Adrenal gland (tissue), 12 donors: ENCODE data around the gene ERAL1. TPM values are rescaled to one million over a fixed set of nuclear protein-coding genes. Genes with fewer than 3 reads are reported as not detected.

Experiments used
- DNase-seq, 7 donors: peaks; one replicate each; pipeline ENCODE4 v3.0.0-alpha.2; 2019 to 2020
- H3K27ac ChIP-seq, 5 donors: fragments of 200-600 bp; sonication (generic) in 4 of 5; 1 replicate in 3 of 5; 2 replicates in 2 of 5; pipeline versions ENCODE4 v1.5.1 to v1.8.0; 2016 to 2020; ENCODE audit warnings: mild to moderate bottlenecking in 1 of 5
- H3K27me3 ChIP-seq: fragments of 200-600 bp; 2 replicates; pipeline ENCODE4 v1.8.0; 2021
- H3K36me3 ChIP-seq, 2 donors: fragments of 200-600 bp; replicated peaks in 1 of 2; 1 replicate in 1 of 2; 2 replicates in 1 of 2; pipeline versions ENCODE4 v1.5.1 to v1.8.0; 2018 to 2022
- H3K4me1 ChIP-seq, 2 donors: fragments of 200-600 bp; replicated peaks in 1 of 2; 1 replicate in 1 of 2; 2 replicates in 1 of 2; pipeline versions ENCODE4 v1.5.1 to v1.8.0; 2018 to 2021
- H3K4me3 ChIP-seq, 4 donors: fragments of 200-600 bp; sonication (generic) in 3 of 4; one replicate each; pipeline ENCODE4 v1.5.1; 2016 to 2018
- H3K9me3 ChIP-seq, 3 donors: fragments of 200-600 bp; sonication (generic) in 1 of 3; replicated peaks in 1 of 3; 1 replicate in 2 of 3; 2 replicates in 1 of 3; pipeline versions ENCODE4 v1.5.1 to v1.8.0; 2016 to 2021
- CTCF ChIP-seq, 6 experiments: fragments of 450-650 bp in 4 of 6; fragments of 200-600 bp in 2 of 6; sonication (generic) in 1 of 6; IDR thresholded peaks; 1 replicate in 5 of 6; 2 replicates in 1 of 6; pipeline versions ENCODE4 v1.5.1 to v1.8.0; 2016 to 2021; ENCODE audit warnings: antibody characterized with exemption in 6 of 6, mild to moderate bottlenecking in 2 of 6, moderate library complexity in 1 of 6
- POLR2A ChIP-seq, 2 donors: fragments of 450-650 bp; IDR thresholded peaks; one replicate each; pipeline ENCODE4 v1.6.1; 2017; ENCODE audit warnings: antibody characterized with exemption in 2 of 2, mild to moderate bottlenecking in 2 of 2, moderate library complexity in 1 of 2
- WGBS, 4 donors: extraction: QIAGEN DNeasy Blood & Tissue Kit in 2 of 4; methylation state at CpG; one replicate each; pipeline versions ENCODE4 v1.1.5 to v1.1.7; 2013 to 2017; 5-methylcytosine and 5-hydroxymethylcytosine counted together
- intact Hi-C, 2 donors: fragments of 100-400 bp; cut with DNase I; formaldehyde crosslinking; loops; one replicate each; pipeline versions ENCODE4 v1.14.1 to v1.15.0; 2022 to 2023
- polyA plus RNA-seq, 3 donors: library from polyadenylated mRNA; stranded (reverse); fragments of 200-250 nt in 2 of 3; fragments of 350-450 nt in 1 of 3; fragmentation: Illumina TruSeq in 1 of 3; extraction: RNeasy Lipid Tissue Mini Kit (QIAGEN cat#74804) in 1 of 3; gene quantifications; one replicate each; pipeline ENCODE4 v1.2.3, GENCODE V29; 2013 to 2014
- total RNA-seq, 9 donors: library from RNA; depleted of rRNA in 4 of 9; stranded (reverse); fragments of >200 nt in 4 of 9; fragments of 120-200 nt in 1 of 9; fragmentation: NEBNext Ultra II Directional in 1 of 9; extraction: Animal tissue kit (Norgen Biotek cat#: 25700) in 1 of 9; gene quantifications; one replicate each; pipeline versions ENCODE4 v1.1.0 to v1.2.4, GENCODE V29; 2013 to 2023
- donor health status: healthy with polysubstance abuse.
- donor health status: Bipolar disorder and iron deficiency.
- donor health status: DM: yes; HTN: yes; CAD: no.
- donor health status: DM: no; HTN: no; CAD: no.
- donor health status: DM: no; HTN: no; CAD: no.
- donor health status: DM: yes; HTN: yes; CAD: no.

ERAL1 gene
- total and polyA plus RNA-seq, 12 donors, result 42.8 to 80.8 (median 55.1) TPM

GRCh38 chr17:28878981-28879380 lies 24.2 kb downstream of the ERAL1 start:
- intact Hi-C loops, result no loop called here
- Histone ChIP-seq H3K4me1 (no peaks in the 10 kb centered on the region), H3K36me3 (peaks cover 0 to 51% of the 10 kb centered on the region in 2 donors), H3K4me3 (no peak overlapping the region), H3K9me3 (no peaks in the 10 kb centered on the region), H3K27me3 (no peaks in the 10 kb centered on the region), H3K27ac (no peak overlapping the region)
- no peak for TF ChIP-seq POLR2A (IDR thresholded peaks at IDR 0.05)
- peak in 3 of 6 experiments; percentile 19 to 22 (median 21) for TF ChIP-seq CTCF (IDR thresholded peaks at IDR 0.05)
- DNase-seq, result peak in 1 of 7 donors; percentile 10
- WGBS, 4 donors, result 70 to 87% (median 86%) methylated on average over 2 to 4 of the region's 4 CpGs

DNA sequence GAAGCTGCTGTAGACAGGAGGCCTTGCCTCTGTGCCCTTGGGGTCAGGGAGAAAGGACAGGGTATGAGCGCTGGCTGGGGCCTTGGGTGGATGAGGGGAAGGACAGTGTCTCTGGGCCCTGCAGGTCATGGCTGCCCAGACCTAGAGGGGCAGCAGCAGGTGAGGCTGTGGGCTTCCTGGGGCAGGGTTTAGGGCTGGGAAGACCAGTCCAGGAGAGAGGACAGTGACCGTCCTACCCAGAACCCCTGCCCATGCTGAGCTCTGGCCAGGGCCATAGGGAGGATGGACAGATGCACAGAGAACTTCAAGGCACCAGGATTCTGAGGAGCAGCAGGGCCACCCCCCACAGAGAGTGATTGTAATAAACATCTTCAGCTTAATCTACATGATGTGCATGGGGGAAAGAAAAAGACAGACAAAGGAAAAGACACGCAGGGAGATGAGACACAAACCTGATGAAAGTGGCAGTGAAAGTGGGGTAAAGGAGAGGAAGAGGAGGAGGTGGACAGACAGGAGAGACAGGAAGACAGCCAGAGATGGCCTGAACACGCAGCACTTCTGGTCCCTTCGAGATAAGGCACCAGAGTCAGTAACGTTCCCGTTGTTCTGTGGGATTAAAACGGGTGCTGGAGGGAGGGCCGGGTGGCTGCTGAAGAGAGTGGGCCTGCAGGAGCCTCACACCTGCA lies 25.2 kb downstream of the ERAL1 start:
- no peak for DNase-seq
- intact Hi-C loops, result no loop called here
- H3K36me3 ChIP-seq, result peaks cover 0 to 62% of the 10 kb centered on the region in 2 donors

GRCh38 chr17:28880572-28880945 lies 25.7 kb downstream of the ERAL1 start:
- no peaks in the 10 kb centered on the region for H3K9me3 ChIP-seq
- intact Hi-C loops, result no loop called here
- DNase-seq, result peak in 1 of 7 donors; percentile 21
- WGBS, 4 donors, result 60 to 75% (median 65%) methylated on average over 4 to 10 of the region's 10 CpGs
- H3K4me1 ChIP-seq, result no peaks in the 10 kb centered on the region
- TF ChIP-seq CTCF (IDR thresholded peaks at IDR 0.05) (no peak), POLR2A (IDR thresholded peaks at IDR 0.05) (no peak)
- no peak overlapping the region for H3K4me3 ChIP-seq
- H3K36me3 ChIP-seq, result peaks cover 0 to 67% of the 10 kb centered on the region in 2 donors
- H3K27me3 ChIP-seq, result no peaks in the 10 kb centered on the region
- no peak overlapping the region for H3K27ac ChIP-seq

More for the DNA sequence above, 25.2 kb downstream of the ERAL1 start:
- Histone ChIP-seq H3K9me3 (no peaks in the 10 kb centered on the region), H3K4me3 (no peak overlapping the region), H3K27me3 (no peaks in the 10 kb centered on the region), H3K27ac (no peak overlapping the region), H3K4me1 (no peaks in the 10 kb centered on the region)
- TF ChIP-seq CTCF (IDR thresholded peaks at IDR 0.05), result no peak
- TF ChIP-seq POLR2A (IDR thresholded peaks at IDR 0.05), result no peak
- WGBS, 4 donors, result 70 to 84% (median 80%) methylated on average over 8 to 9 of the region's 9 CpGs

DNA sequence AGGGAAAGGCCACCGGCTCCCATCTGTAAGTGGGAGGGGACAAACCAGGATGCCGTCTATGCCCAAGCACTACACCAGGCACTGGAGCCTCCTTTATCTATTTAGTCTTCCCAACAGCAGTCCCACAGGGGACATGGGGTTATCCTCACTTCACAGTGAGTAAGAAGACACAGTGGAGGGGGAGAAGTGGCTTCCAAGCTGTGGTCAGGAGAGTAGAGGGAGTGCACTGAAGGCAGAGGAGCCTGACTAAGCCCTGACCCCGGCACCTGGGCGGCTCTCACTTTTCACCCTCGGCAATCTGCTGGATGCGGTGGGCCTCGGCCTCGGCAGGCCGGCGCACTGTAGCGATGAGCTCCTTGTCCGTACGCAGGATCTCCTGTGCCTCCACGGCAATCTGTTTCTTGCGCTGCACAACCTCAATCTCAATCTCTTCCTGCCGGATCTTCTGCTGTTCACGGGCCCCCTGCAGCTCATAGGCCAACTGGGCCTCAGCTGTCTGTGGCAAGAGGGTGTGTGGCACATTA lies 26.8 kb downstream of the ERAL1 start:
- Histone ChIP-seq H3K9me3 (no peaks in the 10 kb centered on the region), H3K4me1 (no peaks in the 10 kb centered on the region), H3K36me3 (peaks cover 0 to 69% of the 10 kb centered on the region in 2 donors), H3K27ac (no peak overlapping the region), H3K27me3 (no peaks in the 10 kb centered on the region), H3K4me3 (no peak overlapping the region)
- DNase-seq, result no peak
- intact Hi-C loops, result no loop called here
- WGBS, 4 donors, result 80 to 97% (median 95%) methylated on average over 1 to 17 of the region's 17 CpGs
- TF ChIP-seq POLR2A (IDR thresholded peaks at IDR 0.05), result no peak
- no peak for TF ChIP-seq CTCF (IDR thresholded peaks at IDR 0.05)
